ENCODE results near the gene KCNMB3.
"Not testable (repeated sequence)": the region's sequence is repeated elsewhere in the genome, so short reads cannot be mapped to it uniquely, and the experiment has no call there.

Gene KCNMB3

GRCh38 chr3:179240299-179240698 is 10.6 kb downstream of the KCNMB3 start:
- not testable (repeated sequence) for H3K4me1 ChIP-seq (ENCODE audit: control insufficient read depth, insufficient read depth, low read length); H3K27ac ChIP-seq (ENCODE audit: low read length); H3K9me3 ChIP-seq (ENCODE audit: control insufficient read depth in 2 of 2, low read length in 2 of 2); H3K4me3 ChIP-seq (ENCODE audit: low read length in 2 of 2); H3K9ac ChIP-seq (ENCODE audit: low read length in 2 of 2); H3K27me3 ChIP-seq (ENCODE audit: control insufficient read depth in 1 of 2, insufficient read depth in 2 of 2, low read length in 2 of 2); H3K36me3 ChIP-seq (ENCODE audit: control insufficient read depth in 2 of 2, insufficient read depth in 2 of 2, low read length in 2 of 2)

GRCh38 chr3:179236669-179237301 is 14.1 kb downstream of the KCNMB3 start:
- no peak overlapping the region for H3K9ac ChIP-seq (ENCODE audit: low read length in 2 of 2)
- H3K36me3 ChIP-seq (ENCODE audit: control insufficient read depth in 2 of 2, insufficient read depth in 2 of 2, low read length in 2 of 2) = peaks cover 3 to 4% of the 10 kb centered on the region in 2 donors
- no peaks in the 10 kb centered on the region for H3K9me3 ChIP-seq (ENCODE audit: control insufficient read depth in 2 of 2, low read length in 2 of 2)
- no peak overlapping the region for H3K4me3 ChIP-seq (ENCODE audit: low read length in 2 of 2)
- H3K27ac ChIP-seq (ENCODE audit: low read length) = no peak overlapping the region
- H3K27me3 ChIP-seq (ENCODE audit: control insufficient read depth in 1 of 2, insufficient read depth in 2 of 2, low read length in 2 of 2) = no peaks in the 10 kb centered on the region
- no peaks in the 10 kb centered on the region for H3K4me1 ChIP-seq (ENCODE audit: control insufficient read depth, insufficient read depth, low read length)

GRCh38 chr3:179234199-179234598 is 16.7 kb downstream of the KCNMB3 start:
- Histone ChIP-seq H3K9ac (ENCODE audit: low read length in 2 of 2) (no peak overlapping the region), H3K27me3 (ENCODE audit: control insufficient read depth in 1 of 2, insufficient read depth in 2 of 2, low read length in 2 of 2) (no peaks in the 10 kb centered on the region), H3K4me1 (ENCODE audit: control insufficient read depth, insufficient read depth, low read length) (no peaks in the 10 kb centered on the region), H3K9me3 (ENCODE audit: control insufficient read depth in 2 of 2, low read length in 2 of 2) (no peaks in the 10 kb centered on the region), H3K4me3 (ENCODE audit: low read length in 2 of 2) (no peak overlapping the region), H3K27ac (ENCODE audit: low read length) (no peak overlapping the region), H3K36me3 (ENCODE audit: control insufficient read depth in 2 of 2, insufficient read depth in 2 of 2, low read length in 2 of 2) (peaks cover 6% of the 10 kb centered on the region in 2 donors)

- Histone ChIP-seq H3K27me3 (ENCODE audit: control insufficient read depth in 1 of 2, insufficient read depth in 2 of 2, low read length in 2 of 2) (no peaks in the 10 kb centered on the region), H3K4me3 (ENCODE audit: low read length in 2 of 2) (no peak overlapping the region), H3K36me3 (ENCODE audit: control insufficient read depth in 2 of 2, insufficient read depth in 2 of 2, low read length in 2 of 2) (peaks cover 6% of the 10 kb centered on the region in 2 donors), H3K27ac (ENCODE audit: low read length) (no peak overlapping the region), H3K9me3 (ENCODE audit: control insufficient read depth in 2 of 2, low read length in 2 of 2) (no peaks in the 10 kb centered on the region), H3K4me1 (ENCODE audit: control insufficient read depth, insufficient read depth, low read length) (no peaks in the 10 kb centered on the region), H3K9ac (ENCODE audit: low read length in 2 of 2) (no peak overlapping the region)
These were observed 17.9 kb downstream of the KCNMB3 start for GRCh38 chr3:179233043-179233442.

- Histone ChIP-seq H3K27me3 (ENCODE audit: control insufficient read depth in 1 of 2, insufficient read depth in 2 of 2, low read length in 2 of 2) (no peaks in the 10 kb centered on the region), H3K4me3 (ENCODE audit: low read length in 2 of 2) (no peak overlapping the region), H3K4me1 (ENCODE audit: control insufficient read depth, insufficient read depth, low read length) (no peaks in the 10 kb centered on the region), H3K9me3 (ENCODE audit: control insufficient read depth in 2 of 2, low read length in 2 of 2) (no peaks in the 10 kb centered on the region), H3K9ac (ENCODE audit: low read length in 2 of 2) (no peak overlapping the region), H3K36me3 (ENCODE audit: control insufficient read depth in 2 of 2, insufficient read depth in 2 of 2, low read length in 2 of 2) (peaks cover 6 to 9% of the 10 kb centered on the region in 2 donors), H3K27ac (ENCODE audit: low read length) (no peak overlapping the region)
These were observed 21.7 kb downstream of the KCNMB3 start for GRCh38 chr3:179229177-179229576.

- no peak overlapping the region for H3K27ac ChIP-seq (ENCODE audit: low read length)
- H3K4me3 ChIP-seq (ENCODE audit: low read length in 2 of 2) = no peak overlapping the region
- no peaks in the 10 kb centered on the region for H3K27me3 ChIP-seq (ENCODE audit: control insufficient read depth in 1 of 2, insufficient read depth in 2 of 2, low read length in 2 of 2)
- H3K9me3 ChIP-seq (ENCODE audit: control insufficient read depth in 2 of 2, low read length in 2 of 2) = no peaks in the 10 kb centered on the region
- no peaks in the 10 kb centered on the region for H3K4me1 ChIP-seq (ENCODE audit: control insufficient read depth, insufficient read depth, low read length)
- H3K9ac ChIP-seq (ENCODE audit: low read length in 2 of 2) = no peak overlapping the region
- H3K36me3 ChIP-seq (ENCODE audit: control insufficient read depth in 2 of 2, insufficient read depth in 2 of 2, low read length in 2 of 2) = peaks cover 3 to 8% of the 10 kb centered on the region in 2 donors
These were observed 23.6 kb downstream of the KCNMB3 start for GRCh38 chr3:179227349-179227748.

GRCh38 chr3:179224584-179224983 is 26.3 kb downstream of the KCNMB3 start:
- H3K27me3 ChIP-seq (ENCODE audit: control insufficient read depth in 1 of 2, insufficient read depth in 2 of 2, low read length in 2 of 2) = no peaks in the 10 kb centered on the region
- H3K36me3 ChIP-seq (ENCODE audit: control insufficient read depth in 2 of 2, insufficient read depth in 2 of 2, low read length in 2 of 2) = peaks cover 0 to 10% of the 10 kb centered on the region in 2 donors
- H3K4me1 ChIP-seq (ENCODE audit: control insufficient read depth, insufficient read depth, low read length) = no peaks in the 10 kb centered on the region
- H3K9me3 ChIP-seq (ENCODE audit: control insufficient read depth in 2 of 2, low read length in 2 of 2) = no peaks in the 10 kb centered on the region
- no peak overlapping the region for H3K27ac ChIP-seq (ENCODE audit: low read length)
- H3K9ac ChIP-seq (ENCODE audit: low read length in 2 of 2) = no peak overlapping the region
- H3K4me3 ChIP-seq (ENCODE audit: low read length in 2 of 2) = no peak overlapping the region

- Histone ChIP-seq H3K4me3 (ENCODE audit: low read length in 2 of 2) (no peak overlapping the region), H3K4me1 (ENCODE audit: control insufficient read depth, insufficient read depth, low read length) (no peaks in the 10 kb centered on the region), H3K36me3 (ENCODE audit: control insufficient read depth in 2 of 2, insufficient read depth in 2 of 2, low read length in 2 of 2) (peaks cover 0 to 10% of the 10 kb centered on the region in 2 donors), H3K9ac (ENCODE audit: low read length in 2 of 2) (no peak overlapping the region), H3K27me3 (ENCODE audit: control insufficient read depth in 1 of 2, insufficient read depth in 2 of 2, low read length in 2 of 2) (no peaks in the 10 kb centered on the region), H3K27ac (ENCODE audit: low read length) (no peak overlapping the region), H3K9me3 (ENCODE audit: control insufficient read depth in 2 of 2, low read length in 2 of 2) (no peaks in the 10 kb centered on the region)
These were observed 27.4 kb downstream of the KCNMB3 start for GRCh38 chr3:179223548-179223947.

- H3K4me1 ChIP-seq (ENCODE audit: control insufficient read depth, insufficient read depth, low read length); H3K4me3 ChIP-seq (ENCODE audit: low read length in 2 of 2); H3K9ac ChIP-seq (ENCODE audit: low read length in 2 of 2); H3K36me3 ChIP-seq (ENCODE audit: control insufficient read depth in 2 of 2, insufficient read depth in 2 of 2, low read length in 2 of 2); H3K9me3 ChIP-seq (ENCODE audit: control insufficient read depth in 2 of 2, low read length in 2 of 2); H3K27ac ChIP-seq (ENCODE audit: low read length); H3K27me3 ChIP-seq (ENCODE audit: control insufficient read depth in 1 of 2, insufficient read depth in 2 of 2, low read length in 2 of 2): not testable (repeated sequence)
These were observed 32.7 kb downstream of the KCNMB3 start for GRCh38 chr3:179218213-179218612.

GRCh38 chr3:179215550-179215949 is 35.4 kb downstream of the KCNMB3 start:
- not testable (repeated sequence) for H3K27ac ChIP-seq (ENCODE audit: low read length); H3K27me3 ChIP-seq (ENCODE audit: control insufficient read depth in 1 of 2, insufficient read depth in 2 of 2, low read length in 2 of 2); H3K4me3 ChIP-seq (ENCODE audit: low read length in 2 of 2); H3K9me3 ChIP-seq (ENCODE audit: control insufficient read depth in 2 of 2, low read length in 2 of 2); H3K9ac ChIP-seq (ENCODE audit: low read length in 2 of 2); H3K36me3 ChIP-seq (ENCODE audit: control insufficient read depth in 2 of 2, insufficient read depth in 2 of 2, low read length in 2 of 2); H3K4me1 ChIP-seq (ENCODE audit: control insufficient read depth, insufficient read depth, low read length)

GRCh38 chr3:179200790-179201189 is 50.1 kb downstream of the KCNMB3 start:
- peaks cover 2 to 5% of the 10 kb centered on the region in 2 donors for H3K36me3 ChIP-seq (ENCODE audit: control insufficient read depth in 2 of 2, insufficient read depth in 2 of 2, low read length in 2 of 2)

More at GRCh38 chr3:179200790-179201189, 50.1 kb downstream of the KCNMB3 start:
- Histone ChIP-seq H3K27me3 (ENCODE audit: control insufficient read depth in 1 of 2, insufficient read depth in 2 of 2, low read length in 2 of 2) (no peaks in the 10 kb centered on the region), H3K27ac (ENCODE audit: low read length) (no peak overlapping the region), H3K4me3 (ENCODE audit: low read length in 2 of 2) (no peak overlapping the region), H3K9ac (ENCODE audit: low read length in 2 of 2) (no peak overlapping the region), H3K4me1 (ENCODE audit: control insufficient read depth, insufficient read depth, low read length) (no peaks in the 10 kb centered on the region), H3K9me3 (ENCODE audit: control insufficient read depth in 2 of 2, low read length in 2 of 2) (no peaks in the 10 kb centered on the region)
